SK-N-DZ (cell line): ENCODE results near the gene PPP2R2C.

Source experiments
- DNase-seq: peaks from one replicate; pipeline ENCODE4 v3.0.0-alpha.2; 2015; ENCODE audit warnings: low spot score

Gene PPP2R2C

GRCh38 chr4:6272863-6273660 lies 199.4 kb downstream of the PPP2R2C start:
- no peak for DNase-seq

GRCh38 chr4:6271701-6272465 lies 200.5 kb downstream of the PPP2R2C start:
- DNase-seq, result no peak

GRCh38 chr4:6271206-6271605 lies 201.2 kb downstream of the PPP2R2C start:
- no peak for DNase-seq

- no peak for DNase-seq
Measured at GRCh38 chr4:6270636-6271121, 201.7 kb downstream of the PPP2R2C start.
